Measurements from ENCODE around the gene NODAL.

The NODAL gene

DNA sequence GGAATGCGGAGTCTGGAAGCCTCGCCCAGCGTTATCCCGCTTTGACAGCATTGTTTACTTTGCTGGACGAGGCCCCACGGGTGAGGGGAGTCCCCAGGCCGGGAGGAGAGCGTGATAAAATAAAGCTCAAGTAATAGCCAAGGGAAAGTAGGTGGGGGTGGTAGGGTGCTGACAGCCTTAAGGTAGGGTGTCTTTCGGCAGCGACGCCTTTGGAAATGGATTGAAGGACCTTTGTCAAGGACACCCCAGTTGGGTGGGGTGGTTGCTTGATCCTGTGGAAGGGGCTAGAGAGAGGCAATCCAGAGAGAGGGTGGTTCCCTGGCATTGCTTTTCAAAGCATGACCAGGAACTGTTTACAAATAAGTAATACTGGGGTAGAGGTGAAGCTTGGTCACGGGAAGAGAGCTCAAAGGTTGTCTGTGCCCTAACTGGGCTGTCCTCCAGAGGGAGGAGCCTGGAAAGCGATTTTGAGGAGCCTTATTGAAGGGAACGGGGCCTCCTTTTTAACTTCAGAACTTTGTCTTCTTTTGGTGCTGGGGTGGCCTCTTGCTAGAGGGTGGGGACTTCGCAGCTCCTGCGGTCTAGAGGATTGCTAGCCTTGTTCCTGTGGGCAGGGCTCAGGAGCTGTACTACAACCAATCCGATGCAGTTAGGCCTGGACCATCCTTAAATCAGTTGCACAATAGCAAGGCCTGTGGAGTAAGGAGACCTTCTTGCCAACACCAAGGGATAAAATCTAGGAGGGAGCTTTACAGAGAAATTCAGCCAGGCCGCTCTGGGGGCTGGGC, 36.2 kb downstream of the NODAL start:
- peaks cover 13% of the 10 kb centered on the region for H3K4me1 ChIP-seq (ENCODE audit: insufficient read depth, poor library complexity, severe bottlenecking)
- no peaks in the 10 kb centered on the region for H3K27me3 ChIP-seq (ENCODE audit: insufficient read depth, poor library complexity, severe bottlenecking)
- H3K36me3 ChIP-seq (ENCODE audit: low read depth) = peaks cover 10% of the 10 kb centered on the region; the same call in 1 of the 2 replicates
- DNase-seq (ENCODE audit: low spot score) (peak; percentile 78), ATAC-seq (ENCODE audit: low read depth) (peak; percentile 84)
- no peaks in the 10 kb centered on the region for H3K9me3 ChIP-seq (ENCODE audit: severe bottlenecking)
- peak overlapping the region; percentile 71 for H3K27ac ChIP-seq (ENCODE audit: poor library complexity, severe bottlenecking)
- TF ChIP-seq, protein P1, sequence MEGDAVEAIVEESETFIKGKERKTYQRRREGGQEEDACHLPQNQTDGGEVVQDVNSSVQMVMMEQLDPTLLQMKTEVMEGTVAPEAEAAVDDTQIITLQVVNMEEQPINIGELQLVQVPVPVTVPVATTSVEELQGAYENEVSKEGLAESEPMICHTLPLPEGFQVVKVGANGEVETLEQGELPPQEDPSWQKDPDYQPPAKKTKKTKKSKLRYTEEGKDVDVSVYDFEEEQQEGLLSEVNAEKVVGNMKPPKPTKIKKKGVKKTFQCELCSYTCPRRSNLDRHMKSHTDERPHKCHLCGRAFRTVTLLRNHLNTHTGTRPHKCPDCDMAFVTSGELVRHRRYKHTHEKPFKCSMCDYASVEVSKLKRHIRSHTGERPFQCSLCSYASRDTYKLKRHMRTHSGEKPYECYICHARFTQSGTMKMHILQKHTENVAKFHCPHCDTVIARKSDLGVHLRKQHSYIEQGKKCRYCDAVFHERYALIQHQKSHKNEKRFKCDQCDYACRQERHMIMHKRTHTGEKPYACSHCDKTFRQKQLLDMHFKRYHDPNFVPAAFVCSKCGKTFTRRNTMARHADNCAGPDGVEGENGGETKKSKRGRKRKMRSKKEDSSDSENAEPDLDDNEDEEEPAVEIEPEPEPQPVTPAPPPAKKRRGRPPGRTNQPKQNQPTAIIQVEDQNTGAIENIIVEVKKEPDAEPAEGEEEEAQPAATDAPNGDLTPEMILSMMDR (IDR thresholded peaks at IDR 0.05; ENCODE audit: poor library complexity, severe bottlenecking) = no peak
- peak overlapping the region; percentile 98 for H3K4me3 ChIP-seq (ENCODE audit: severe bottlenecking)

DNA sequence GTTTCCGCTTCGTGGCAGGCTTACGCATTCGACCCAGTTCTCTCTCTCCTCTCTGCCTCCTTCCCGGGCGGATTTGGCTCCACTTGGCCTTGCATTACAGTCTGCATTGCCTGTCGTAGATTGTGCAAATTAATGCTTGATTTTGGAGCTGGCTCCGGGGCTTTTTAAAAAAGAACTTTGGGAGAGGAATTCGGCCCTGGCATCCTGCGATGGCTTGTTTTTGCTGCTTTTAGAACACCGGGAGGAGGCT, 36.8 kb downstream of the NODAL start:
- TF ChIP-seq, protein P1 (IDR thresholded peaks at IDR 0.05; ENCODE audit: poor library complexity, severe bottlenecking) = no peak
- DNase-seq (ENCODE audit: low spot score) = no peak
- Histone ChIP-seq H3K27ac (ENCODE audit: poor library complexity, severe bottlenecking) (peak overlapping the region; percentile 71), H3K4me1 (ENCODE audit: insufficient read depth, poor library complexity, severe bottlenecking) (peaks cover 13% of the 10 kb centered on the region), H3K4me3 (ENCODE audit: severe bottlenecking) (peak overlapping the region; percentile 98), H3K9me3 (ENCODE audit: severe bottlenecking) (no peaks in the 10 kb centered on the region), H3K27me3 (ENCODE audit: insufficient read depth, poor library complexity, severe bottlenecking) (no peaks in the 10 kb centered on the region), H3K36me3 (ENCODE audit: low read depth) (peaks cover 9% of the 10 kb centered on the region; the same call in 1 of the 2 replicates)
- no peak; the same call in 2 of the 3 replicates for ATAC-seq (ENCODE audit: low read depth)

DNA sequence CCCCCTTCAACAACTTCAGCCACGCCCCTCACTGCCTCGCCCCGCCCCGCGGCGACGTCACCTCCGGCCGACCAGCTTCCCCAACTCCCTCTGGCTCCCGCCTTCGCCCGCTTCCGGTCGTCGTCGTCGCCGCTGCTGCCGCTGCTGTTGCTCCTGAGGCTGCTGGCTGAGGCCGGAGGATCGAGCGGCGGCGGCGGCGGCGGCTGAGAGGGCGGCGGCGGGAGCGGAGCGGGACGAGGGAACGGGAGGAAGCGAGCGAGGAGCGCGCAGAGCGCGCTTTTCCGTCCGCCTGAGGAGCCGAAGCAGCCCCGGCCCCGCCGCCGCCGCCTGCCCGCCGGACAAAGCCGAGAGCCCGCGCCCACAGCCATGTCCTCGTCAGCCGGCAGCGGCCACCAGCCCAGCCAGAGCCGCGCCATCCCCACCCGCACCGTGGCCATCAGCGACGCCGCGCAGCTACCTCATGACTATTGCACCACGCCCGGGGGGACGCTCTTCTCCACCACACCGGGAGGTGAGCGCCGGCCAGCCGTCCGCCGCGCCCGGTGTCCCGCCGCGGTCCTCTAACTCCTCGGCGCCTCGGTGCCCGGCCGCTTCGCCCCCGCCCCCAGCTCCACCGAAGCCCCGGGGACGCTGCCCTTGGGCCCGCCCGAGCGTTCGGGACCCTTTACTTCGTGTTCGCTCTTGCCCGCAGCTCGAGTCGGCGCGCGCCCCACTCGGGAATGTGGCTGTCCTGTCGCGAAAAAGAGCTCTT, 37.3 kb downstream of the NODAL start, which contains the start of gene EIF4EBP2:
Gene EIF4EBP2, plus strand, starts transcription at position 110 of the 751 bp plus-strand sequence. Its CDS starts 257 bp downstream, at position 367.
- H3K9me3 ChIP-seq (ENCODE audit: severe bottlenecking) = no peaks in the 10 kb centered on the region
- H3K4me3 ChIP-seq (ENCODE audit: severe bottlenecking) = peak within 1 kb of the TSS; percentile 98
- peak; percentile 25 for ATAC-seq (ENCODE audit: low read depth)
- TF ChIP-seq, protein P1 (IDR thresholded peaks at IDR 0.05; ENCODE audit: poor library complexity, severe bottlenecking) = no peak
- H3K27me3 ChIP-seq (ENCODE audit: insufficient read depth, poor library complexity, severe bottlenecking) = no peaks in the 10 kb centered on the region
- H3K27ac ChIP-seq (ENCODE audit: poor library complexity, severe bottlenecking) = peak within 1 kb of the TSS; percentile 71
- peak; percentile 94 for DNase-seq (ENCODE audit: low spot score)
- H3K36me3 ChIP-seq (ENCODE audit: low read depth) = peaks cover 9% of the 10 kb centered on the region; the same call in 1 of the 2 replicates
- H3K4me1 ChIP-seq (ENCODE audit: insufficient read depth, poor library complexity, severe bottlenecking) = peaks cover 13% of the 10 kb centered on the region

DNA sequence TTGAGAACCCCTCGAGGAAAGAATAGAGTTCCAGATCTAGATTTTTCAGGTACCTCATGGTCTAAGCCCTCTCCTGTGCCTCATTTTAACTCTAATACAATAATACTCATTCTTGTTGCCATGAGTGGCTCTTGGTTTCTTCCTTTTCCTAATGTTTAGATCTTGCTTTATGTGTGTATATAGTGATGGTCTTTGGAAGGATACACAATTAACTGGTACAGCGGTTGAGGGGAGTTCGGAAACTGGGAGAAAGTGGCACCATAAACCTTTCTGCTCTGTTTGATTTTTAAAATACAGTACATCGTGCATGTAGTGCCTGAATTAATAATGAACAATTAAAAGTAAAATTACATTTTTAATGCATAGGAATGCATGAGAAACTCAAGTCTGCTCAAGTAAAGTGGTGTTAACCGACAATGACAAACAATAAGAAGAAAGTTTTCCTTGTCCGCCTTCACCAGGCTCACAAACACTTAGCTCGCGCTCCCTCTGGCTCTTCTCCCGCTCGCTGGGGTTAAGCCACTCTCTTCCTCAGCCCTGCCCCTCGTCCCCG, 37.9 kb downstream of the NODAL start:
- H3K27ac ChIP-seq (ENCODE audit: poor library complexity, severe bottlenecking) = peak overlapping the region; percentile 71
- no peaks in the 10 kb centered on the region for H3K9me3 ChIP-seq (ENCODE audit: severe bottlenecking)
- TF ChIP-seq, protein P1 (IDR thresholded peaks at IDR 0.05; ENCODE audit: poor library complexity, severe bottlenecking) = no peak
- H3K27me3 ChIP-seq (ENCODE audit: insufficient read depth, poor library complexity, severe bottlenecking) = no peaks in the 10 kb centered on the region
- ATAC-seq (ENCODE audit: low read depth) (peak; percentile 75), DNase-seq (ENCODE audit: low spot score) (no peak)
- peaks cover 13% of the 10 kb centered on the region for H3K4me1 ChIP-seq (ENCODE audit: insufficient read depth, poor library complexity, severe bottlenecking)
- peak overlapping the region; percentile 98 for H3K4me3 ChIP-seq (ENCODE audit: severe bottlenecking)
- H3K36me3 ChIP-seq (ENCODE audit: low read depth) = peaks cover 7% of the 10 kb centered on the region; the same call in 1 of the 2 replicates

All from RWPE2 (cell line).